Measurements from ENCODE around the gene RNU6-8. TPM values are rescaled to one million over a fixed set of nuclear protein-coding genes. Genes with fewer than 3 reads are reported as not detected.

The RNU6-8 gene
- total RNA-seq, 1 experiment from 2014 or later: not detected

DNA sequence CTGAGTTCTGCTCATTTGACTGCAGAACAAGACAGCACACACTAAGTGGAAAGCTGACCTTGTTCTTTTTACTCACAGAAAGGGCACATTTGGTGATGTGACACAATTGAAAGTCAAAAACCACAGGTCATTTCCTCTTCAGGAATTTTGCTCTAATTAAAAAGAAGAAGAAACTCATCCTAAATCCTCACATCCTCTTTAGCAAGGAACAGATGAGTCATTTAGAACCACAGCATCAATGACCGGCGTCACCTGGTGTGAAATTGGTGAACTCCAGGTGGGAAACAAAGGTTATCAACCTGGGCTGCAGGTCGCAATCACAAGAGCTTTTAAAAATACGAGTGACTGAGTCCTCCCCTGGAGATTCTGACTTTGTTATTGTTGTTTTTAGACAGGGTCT is 2.9 kb upstream of the RNU6-8 start:
- H3K36me3 ChIP-seq (ENCODE audit: control insufficient read depth in 1 of 2, insufficient read depth in 2 of 2, low read length in 2 of 2): no peaks in the 10 kb centered on the region; a peak in 1 of 4 replicates
- POLR2A ChIA-PET: no interaction called here
- intact Hi-C loops (cut with micrococcal nuclease): no loop called here
- CTCF ChIA-PET: no interaction called here
- H3K9ac ChIP-seq (ENCODE audit: low read length): no peak overlapping the region
- H3K4me1 ChIP-seq (ENCODE audit: control insufficient read depth in 1 of 2, insufficient read depth in 2 of 2, low read length in 2 of 2): peaks cover 26 to 57% of the 10 kb centered on the region in 2 experiments
- DNase-seq (ENCODE audit: low read depth, low spot score) (no peak), ATAC-seq (no peak)
- RAD21 ChIA-PET (ENCODE audit: low non-redundant PET in 1 of 2, low total read pairs in 2 of 2, uncharacterized antibody in 2 of 2, unreplicated experiment in 2 of 2): interaction anchor here in 1 of 2 experiments (0.6 kb wide), 1 partner anchor 49 kb away, joined by 3 read pairs; no protein-coding TSS in a partner anchor
- no peak overlapping the region; the same call in 1 of the 2 replicates for H3K27ac ChIP-seq (ENCODE audit: low read depth, low read length)
- TF ChIP-seq JUND (IDR thresholded peaks at IDR 0.05): peak; percentile 62
- TF ChIP-seq CBX3 (IDR thresholded peaks at IDR 0.05; ENCODE audit: low read depth): peak; percentile 25; the same call in 1 of the 2 replicates
- TF ChIP-seq, protein P1, sequence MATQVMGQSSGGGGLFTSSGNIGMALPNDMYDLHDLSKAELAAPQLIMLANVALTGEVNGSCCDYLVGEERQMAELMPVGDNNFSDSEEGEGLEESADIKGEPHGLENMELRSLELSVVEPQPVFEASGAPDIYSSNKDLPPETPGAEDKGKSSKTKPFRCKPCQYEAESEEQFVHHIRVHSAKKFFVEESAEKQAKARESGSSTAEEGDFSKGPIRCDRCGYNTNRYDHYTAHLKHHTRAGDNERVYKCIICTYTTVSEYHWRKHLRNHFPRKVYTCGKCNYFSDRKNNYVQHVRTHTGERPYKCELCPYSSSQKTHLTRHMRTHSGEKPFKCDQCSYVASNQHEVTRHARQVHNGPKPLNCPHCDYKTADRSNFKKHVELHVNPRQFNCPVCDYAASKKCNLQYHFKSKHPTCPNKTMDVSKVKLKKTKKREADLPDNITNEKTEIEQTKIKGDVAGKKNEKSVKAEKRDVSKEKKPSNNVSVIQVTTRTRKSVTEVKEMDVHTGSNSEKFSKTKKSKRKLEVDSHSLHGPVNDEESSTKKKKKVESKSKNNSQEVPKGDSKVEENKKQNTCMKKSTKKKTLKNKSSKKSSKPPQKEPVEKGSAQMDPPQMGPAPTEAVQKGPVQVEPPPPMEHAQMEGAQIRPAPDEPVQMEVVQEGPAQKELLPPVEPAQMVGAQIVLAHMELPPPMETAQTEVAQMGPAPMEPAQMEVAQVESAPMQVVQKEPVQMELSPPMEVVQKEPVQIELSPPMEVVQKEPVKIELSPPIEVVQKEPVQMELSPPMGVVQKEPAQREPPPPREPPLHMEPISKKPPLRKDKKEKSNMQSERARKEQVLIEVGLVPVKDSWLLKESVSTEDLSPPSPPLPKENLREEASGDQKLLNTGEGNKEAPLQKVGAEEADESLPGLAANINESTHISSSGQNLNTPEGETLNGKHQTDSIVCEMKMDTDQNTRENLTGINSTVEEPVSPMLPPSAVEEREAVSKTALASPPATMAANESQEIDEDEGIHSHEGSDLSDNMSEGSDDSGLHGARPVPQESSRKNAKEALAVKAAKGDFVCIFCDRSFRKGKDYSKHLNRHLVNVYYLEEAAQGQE (IDR thresholded peaks at IDR 0.05; ENCODE audit: low read depth): no peak
- no peak for TF ChIP-seq EGR1 (IDR thresholded peaks at IDR 0.05; ENCODE audit: low read depth)
- TF ChIP-seq TCF7L2 (IDR thresholded peaks at IDR 0.05; ENCODE audit: borderline replicate concordance, extremely low read depth, insufficient read depth, insufficient read length): no peak
- TF ChIP-seq SIN3A (IDR thresholded peaks at IDR 0.05; ENCODE audit: low read depth): no peak
- peak; percentile 37; the same call in 1 of the 2 replicates for TF ChIP-seq RAD21 (IDR thresholded peaks at IDR 0.05; ENCODE audit: low read depth)
- TF ChIP-seq FOSL1 (IDR thresholded peaks at IDR 0.05; ENCODE audit: low read depth): peak; percentile 67
- TF ChIP-seq, protein P2, sequence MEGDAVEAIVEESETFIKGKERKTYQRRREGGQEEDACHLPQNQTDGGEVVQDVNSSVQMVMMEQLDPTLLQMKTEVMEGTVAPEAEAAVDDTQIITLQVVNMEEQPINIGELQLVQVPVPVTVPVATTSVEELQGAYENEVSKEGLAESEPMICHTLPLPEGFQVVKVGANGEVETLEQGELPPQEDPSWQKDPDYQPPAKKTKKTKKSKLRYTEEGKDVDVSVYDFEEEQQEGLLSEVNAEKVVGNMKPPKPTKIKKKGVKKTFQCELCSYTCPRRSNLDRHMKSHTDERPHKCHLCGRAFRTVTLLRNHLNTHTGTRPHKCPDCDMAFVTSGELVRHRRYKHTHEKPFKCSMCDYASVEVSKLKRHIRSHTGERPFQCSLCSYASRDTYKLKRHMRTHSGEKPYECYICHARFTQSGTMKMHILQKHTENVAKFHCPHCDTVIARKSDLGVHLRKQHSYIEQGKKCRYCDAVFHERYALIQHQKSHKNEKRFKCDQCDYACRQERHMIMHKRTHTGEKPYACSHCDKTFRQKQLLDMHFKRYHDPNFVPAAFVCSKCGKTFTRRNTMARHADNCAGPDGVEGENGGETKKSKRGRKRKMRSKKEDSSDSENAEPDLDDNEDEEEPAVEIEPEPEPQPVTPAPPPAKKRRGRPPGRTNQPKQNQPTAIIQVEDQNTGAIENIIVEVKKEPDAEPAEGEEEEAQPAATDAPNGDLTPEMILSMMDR (IDR thresholded peaks at IDR 0.05 in 2 of 3, conservative IDR thresholded peaks at IDR 0.05 in 1 of 3; ENCODE audit: borderline replicate concordance in 1 of 3, insufficient read depth in 1 of 3, low read depth in 2 of 3, low read length in 2 of 3): peak in 2 of 3 experiments; percentile 11 to 23; a peak in 2 of 6 replicates
- peak; percentile 11; the same call in 1 of the 2 replicates for TF ChIP-seq CEBPB (IDR thresholded peaks at IDR 0.05; ENCODE audit: low read depth)
- TF ChIP-seq EZH2 (IDR thresholded peaks at IDR 0.05): no peak
- peak overlapping the region in 1 of 2 experiments; percentile 15; a peak in 1 of 4 replicates for H3K4me3 ChIP-seq (replicated peaks in 1 of 2; ENCODE audit: low read depth in 1 of 2, low read length in 2 of 2)
- no peak overlapping the region for H2AFZ ChIP-seq (ENCODE audit: low read depth, low read length, poor library complexity, severe bottlenecking)
- H3K27me3 ChIP-seq (ENCODE audit: insufficient read depth, low read length): no peaks in the 10 kb centered on the region
- H3K79me2 ChIP-seq (ENCODE audit: insufficient read depth, low read length): no peaks in the 10 kb centered on the region
- BruUV-seq (replicated peaks): no TSS peak
- H3K9me2 ChIP-seq (ENCODE audit: insufficient read depth): no peaks in the 10 kb centered on the region; the same call in 1 of the 2 replicates
- H3K9me3 ChIP-seq (ENCODE audit: control insufficient read depth in 1 of 2, insufficient read depth in 1 of 2, low read depth in 1 of 2, low read length in 2 of 2): no peaks in the 10 kb centered on the region
- peak overlapping the region; percentile 59 for H3K4me2 ChIP-seq (ENCODE audit: low read length)
- no peaks in the 10 kb centered on the region for H4K20me1 ChIP-seq (ENCODE audit: insufficient read depth)
